HCT116 (cell line): ENCODE measurements around the gene TMEM132E. TPM values are rescaled to one million over a fixed set of nuclear protein-coding genes. Genes with fewer than 3 reads are reported as not detected.

Experiments
- ATAC-seq: fragments of 200-7000 bp; cut with Tn5 transposase; 2 replicates; pipeline ENCODE4 v1.9.1; 2020; ENCODE audit warnings: mild to moderate bottlenecking, moderate library complexity
- BruUV-seq: library from RNA; stranded (reverse); fragments of 400-500 nt; replicated peaks from 2 replicates; lab custom pipeline; 2021; lab: Mats Ljungman, UMichigan
- CTCF ChIA-PET: fragments of 300-600 bp; sonication (Branson Sonifier 250); formaldehyde crosslinking; loops from one replicate; lab custom pipeline; 2021; ENCODE audit warnings: antibody characterized with exemption; lab: Charles Lee
- POLR2A ChIA-PET: fragments of 300-600, 350-600 bp; sonication (Branson Sonifier 250); formaldehyde crosslinking; loops from one replicate; lab custom pipeline; 2021; ENCODE audit warnings: antibody characterized with exemption; lab: Charles Lee
- RAD21 ChIA-PET, 2 experiments: fragments of 300-600 bp; sonication (Branson Sonifier 250); formaldehyde crosslinking; loops; one replicate each; lab custom pipeline; 2023; ENCODE audit warnings: low total read pairs in 2 of 2; ENCODE audit not compliant: uncharacterized antibody in 2 of 2, unreplicated experiment in 2 of 2, low non-redundant PET in 1 of 2; lab: Charles Lee
- DNase-seq: peaks from one replicate; pipeline ENCODE4 v3.0.0-alpha.2; 2010; ENCODE audit warnings: low read depth, low spot score
- H2AFZ ChIP-seq: fragments of 200-600 bp; shearing (Covaris generic), sonication (generic); 2 replicates; pipeline ENCODE4 v1.6.1; 2017; ENCODE audit warnings: low read depth, mixed run types, mixed read lengths, antibody characterized with exemption, low read length; ENCODE audit not compliant: poor library complexity, severe bottlenecking
- H3K27ac ChIP-seq: 2 replicates; pipeline ENCODE4 v1.5.1; 2012; ENCODE audit warnings: low read depth, low read length
- H3K27me3 ChIP-seq: fragments of 200-600 bp; sonication (generic); 2 replicates; pipeline ENCODE4 v1.6.1; 2016; ENCODE audit warnings: mixed run types, low read length, mixed read lengths; ENCODE audit not compliant: insufficient read depth
- H3K36me3 ChIP-seq, 2 experiments: fragments of 200-500 bp in 1 of 2; fragments of 200-600 bp in 1 of 2; sonication (Bioruptor generic) in 1 of 2; sonication (generic) in 1 of 2; 2 replicates each; pipeline versions ENCODE4 v1.5.1 to v1.6.1; 2014 to 2016; ENCODE audit warnings: low read length in 2 of 2, inconsistent platforms in 1 of 2, mixed read lengths in 1 of 2, mixed run types in 1 of 2; ENCODE audit not compliant: insufficient read depth in 2 of 2, control insufficient read depth in 1 of 2
- H3K4me1 ChIP-seq, 2 experiments: fragments of 200-600 bp in 1 of 2; sonication (generic) in 1 of 2; 2 replicates each; pipeline versions ENCODE4 v1.5.1 to v1.6.1; 2012 to 2017; ENCODE audit warnings: low read length in 2 of 2, inconsistent platforms in 1 of 2, mild to moderate bottlenecking in 1 of 2, mixed read lengths in 1 of 2, mixed run types in 1 of 2, moderate library complexity in 1 of 2; ENCODE audit not compliant: insufficient read depth in 2 of 2, control insufficient read depth in 1 of 2
- H3K4me2 ChIP-seq: fragments of 200-600 bp; sonication (generic); 2 replicates; pipeline ENCODE4 v1.6.1; 2017; ENCODE audit warnings: mixed run types, low read length, mixed read lengths
- H3K4me3 ChIP-seq, 2 experiments: fragments of 200-600 bp in 1 of 2; sonication (generic) in 1 of 2; replicated peaks in 1 of 2; 2 replicates each; pipeline ENCODE4 v1.5.1; 2011 to 2016; ENCODE audit warnings: low read length in 2 of 2, control low read depth in 1 of 2, low read depth in 1 of 2, mild to moderate bottlenecking in 1 of 2, mixed read lengths in 1 of 2, mixed run types in 1 of 2
- H3K79me2 ChIP-seq: fragments of 200-600 bp; sonication (generic); 2 replicates; pipeline ENCODE4 v1.6.1; 2017; ENCODE audit warnings: mild to moderate bottlenecking, mixed run types, low read length, moderate library complexity, mixed read lengths; ENCODE audit not compliant: insufficient read depth
- H3K9ac ChIP-seq: fragments of 200-600 bp; sonication (generic); 2 replicates; pipeline ENCODE4 v1.6.1; 2016; ENCODE audit warnings: low read length, mixed read lengths
- H3K9me2 ChIP-seq: fragments of 200-600 bp; sonication (generic), shearing (Covaris generic); 2 replicates; pipeline ENCODE4 v1.6.1; 2017; ENCODE audit warnings: mixed run types, mild to moderate bottlenecking, moderate library complexity; ENCODE audit not compliant: insufficient read depth
- H3K9me3 ChIP-seq, 2 experiments: fragments of 200-500 bp in 1 of 2; fragments of 200-600 bp in 1 of 2; sonication (Bioruptor generic) in 1 of 2; sonication (generic) in 1 of 2; 2 replicates each; pipeline ENCODE4 v1.6.1; 2014 to 2017; ENCODE audit warnings: low read length in 2 of 2, mixed read lengths in 2 of 2, inconsistent platforms in 1 of 2, low read depth in 1 of 2, mild to moderate bottlenecking in 1 of 2, mixed run types in 1 of 2, moderate library complexity in 1 of 2; ENCODE audit not compliant: control insufficient read depth in 1 of 2, insufficient read depth in 1 of 2
- H4K20me1 ChIP-seq: fragments of 200-600 bp; sonication (generic), shearing (Covaris generic); 2 replicates; pipeline ENCODE4 v1.6.1; 2017; ENCODE audit warnings: mixed run types, mild to moderate bottlenecking, moderate library complexity; ENCODE audit not compliant: insufficient read depth
- CBX3 ChIP-seq: IDR thresholded peaks from 2 replicates; pipeline ENCODE4 v1.6.1; 2012; ENCODE audit warnings: low read depth
- ELF1 ChIP-seq: IDR thresholded peaks from 2 replicates; pipeline ENCODE4 v1.6.1; 2012; ENCODE audit warnings: low read depth, borderline replicate concordance
- EZH2 ChIP-seq: fragments of 200-600 bp; sonication (generic); IDR thresholded peaks from 2 replicates; pipeline ENCODE4 v1.6.1; 2017; ENCODE audit warnings: antibody characterized with exemption, mixed run types
- EZH2phosphoT487 ChIP-seq: fragments of 200-600 bp; IDR thresholded peaks from 2 replicates; pipeline ENCODE4 v1.6.1; 2018; ENCODE audit warnings: antibody characterized with exemption, borderline replicate concordance
- FOSL1 ChIP-seq: IDR thresholded peaks from 2 replicates; pipeline ENCODE4 v1.6.1; 2012; ENCODE audit warnings: low read depth
- JUND ChIP-seq: IDR thresholded peaks from 2 replicates; pipeline ENCODE4 v1.6.1; 2012
- POLR2AphosphoS5 ChIP-seq: IDR thresholded peaks from 2 replicates; pipeline ENCODE4 v1.6.1; 2011; ENCODE audit warnings: mild to moderate bottlenecking, low read depth, low read length, moderate library complexity
- SIN3A ChIP-seq: IDR thresholded peaks from 2 replicates; pipeline ENCODE4 v1.6.1; 2012; ENCODE audit warnings: low read depth
- SP1 ChIP-seq: IDR thresholded peaks from 2 replicates; pipeline ENCODE4 v1.6.1; 2012; ENCODE audit warnings: low read depth
- SRF ChIP-seq: IDR thresholded peaks from 2 replicates; pipeline ENCODE4 v1.6.1; 2012; ENCODE audit warnings: low read depth
- TCF7L2 ChIP-seq: IDR thresholded peaks from 2 replicates; pipeline ENCODE4 v1.7.0; 2011; ENCODE audit warnings: borderline replicate concordance, inconsistent platforms; ENCODE audit not compliant: insufficient read depth, insufficient read length; ENCODE audit errors: extremely low read depth
- YY1 ChIP-seq: IDR thresholded peaks from 2 replicates; pipeline ENCODE4 v1.6.1; 2011; ENCODE audit warnings: low read length, low read depth, moderate library complexity, mild to moderate bottlenecking; ENCODE audit not compliant: insufficient replicate concordance; ENCODE audit errors: extremely low read depth
- ZFX ChIP-seq: fragments of 450-650 bp; IDR thresholded peaks from 2 replicates; pipeline ENCODE4 v1.6.1; 2017
- intact Hi-C: fragments of 100-400 bp; cut with micrococcal nuclease; formaldehyde crosslinking; loops from 2 replicates; pipeline ENCODE4 v1.10.0; 2022
- total RNA-seq: library from RNA; stranded (reverse); gene quantifications from one replicate; pipeline ENCODE4 v1.2.1, GENCODE V29; 2021; ENCODE audit not compliant: unreplicated experiment
- TF ChIP-seq, protein P1 (sequence below): IDR thresholded peaks from 2 replicates; pipeline ENCODE4 v1.6.1; 2012
- TF ChIP-seq, protein P2 (sequence below), 3 experiments: fragments of 200-600 bp in 1 of 3; sonication (generic) in 1 of 3; IDR thresholded peaks in 2 of 3; conservative IDR thresholded peaks in 1 of 3; 2 replicates each; pipeline ENCODE4 v1.5.1; 2012 to 2017; ENCODE audit warnings: low read depth in 2 of 3, low read length in 2 of 3, antibody characterized with exemption in 1 of 3, borderline replicate concordance in 1 of 3, control low read depth in 1 of 3, mild to moderate bottlenecking in 1 of 3, mixed read lengths in 1 of 3, mixed run types in 1 of 3, moderate library complexity in 1 of 3; ENCODE audit not compliant: insufficient read depth in 1 of 3

The TMEM132E gene
- total RNA-seq, 1 experiment from 2014 or later: not detected

GRCh38 chr17:34614698-34615097 is 35.3 kb downstream of the TMEM132E start:
- intact Hi-C loops: no loop called here
- Histone ChIP-seq H3K9me2 (no peaks in the 10 kb centered on the region), H3K4me3 (no peak overlapping the region), H3K4me1 (no peaks in the 10 kb centered on the region), H3K27me3 (peaks cover 25% of the 10 kb centered on the region), H3K9me3 (no peaks in the 10 kb centered on the region), H3K36me3 (no peaks in the 10 kb centered on the region), H2AFZ (no peak overlapping the region), H3K27ac (no peak overlapping the region), H3K79me2 (no peaks in the 10 kb centered on the region), H3K4me2 (no peak overlapping the region), H4K20me1 (no peaks in the 10 kb centered on the region), H3K9ac (no peak overlapping the region)
- ChIA-PET CTCF (no interaction called here), POLR2A (no interaction called here), RAD21 (no interaction called here)
- DNase-seq (no peak), ATAC-seq (no peak)
- TF ChIP-seq SIN3A (no peak), EZH2 (no peak), POLR2AphosphoS5 (no peak)
- TF ChIP-seq, protein P1, sequence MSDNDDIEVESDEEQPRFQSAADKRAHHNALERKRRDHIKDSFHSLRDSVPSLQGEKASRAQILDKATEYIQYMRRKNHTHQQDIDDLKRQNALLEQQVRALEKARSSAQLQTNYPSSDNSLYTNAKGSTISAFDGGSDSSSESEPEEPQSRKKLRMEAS: no peak
- TF ChIP-seq, protein P2, sequence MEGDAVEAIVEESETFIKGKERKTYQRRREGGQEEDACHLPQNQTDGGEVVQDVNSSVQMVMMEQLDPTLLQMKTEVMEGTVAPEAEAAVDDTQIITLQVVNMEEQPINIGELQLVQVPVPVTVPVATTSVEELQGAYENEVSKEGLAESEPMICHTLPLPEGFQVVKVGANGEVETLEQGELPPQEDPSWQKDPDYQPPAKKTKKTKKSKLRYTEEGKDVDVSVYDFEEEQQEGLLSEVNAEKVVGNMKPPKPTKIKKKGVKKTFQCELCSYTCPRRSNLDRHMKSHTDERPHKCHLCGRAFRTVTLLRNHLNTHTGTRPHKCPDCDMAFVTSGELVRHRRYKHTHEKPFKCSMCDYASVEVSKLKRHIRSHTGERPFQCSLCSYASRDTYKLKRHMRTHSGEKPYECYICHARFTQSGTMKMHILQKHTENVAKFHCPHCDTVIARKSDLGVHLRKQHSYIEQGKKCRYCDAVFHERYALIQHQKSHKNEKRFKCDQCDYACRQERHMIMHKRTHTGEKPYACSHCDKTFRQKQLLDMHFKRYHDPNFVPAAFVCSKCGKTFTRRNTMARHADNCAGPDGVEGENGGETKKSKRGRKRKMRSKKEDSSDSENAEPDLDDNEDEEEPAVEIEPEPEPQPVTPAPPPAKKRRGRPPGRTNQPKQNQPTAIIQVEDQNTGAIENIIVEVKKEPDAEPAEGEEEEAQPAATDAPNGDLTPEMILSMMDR (IDR thresholded peaks at IDR 0.05 in 2 of 3, conservative IDR thresholded peaks at IDR 0.05 in 1 of 3; ENCODE audit: borderline replicate concordance in 1 of 3, insufficient read depth in 1 of 3, low read depth in 2 of 3, low read length in 2 of 3): no peak
- no TSS peak for BruUV-seq

DNA sequence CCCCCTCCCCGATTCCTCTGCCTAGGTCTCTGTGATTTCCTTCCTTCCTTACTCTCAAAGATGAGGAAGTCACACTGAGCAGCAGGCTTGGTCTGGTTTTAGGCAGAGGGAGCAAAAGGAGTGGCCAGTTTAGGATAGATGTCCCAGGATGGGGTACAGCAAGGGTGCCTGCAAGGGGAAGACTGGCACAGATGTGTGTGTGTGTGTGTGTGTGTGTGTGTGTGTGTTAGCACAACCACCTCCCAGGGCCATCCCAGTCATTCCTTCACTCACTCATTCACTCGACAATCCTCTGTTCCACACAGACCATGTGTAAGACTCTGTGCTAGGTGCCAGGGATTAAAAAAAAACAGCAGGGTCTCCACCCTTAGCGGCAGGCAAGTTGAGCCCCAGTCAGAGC is 35.9 kb downstream of the TMEM132E start:
- Histone ChIP-seq H3K4me3 (no peak overlapping the region), H3K9ac (no peak overlapping the region), H3K27ac (no peak overlapping the region), H3K9me3 (no peaks in the 10 kb centered on the region), H3K79me2 (no peaks in the 10 kb centered on the region), H3K4me2 (no peak overlapping the region)
- CTCF ChIA-PET: interaction anchor here (0.7 kb wide), 1 partner anchor 23 kb away, joined by 3 read pairs; no protein-coding TSS in a partner anchor
- intact Hi-C loops: no loop called here
- TF ChIP-seq EZH2phosphoT487: no peak
- no peak for TF ChIP-seq SP1
- TF ChIP-seq, protein P2 (IDR thresholded peaks at IDR 0.05 in 2 of 3, conservative IDR thresholded peaks at IDR 0.05 in 1 of 3; ENCODE audit: borderline replicate concordance in 1 of 3, insufficient read depth in 1 of 3, low read depth in 2 of 3, low read length in 2 of 3): no peak
- no peak for TF ChIP-seq FOSL1
- TF ChIP-seq ELF1: no peak
- TF ChIP-seq ZFX: no peak
- no peak for TF ChIP-seq TCF7L2
- TF ChIP-seq YY1: no peak
- TF ChIP-seq SRF: no peak
- no peak for TF ChIP-seq EZH2
- no peak for TF ChIP-seq JUND
- TF ChIP-seq SIN3A: no peak
- TF ChIP-seq CBX3: no peak
- TF ChIP-seq, all 23 proteins: peak for 0
- no peaks in the 10 kb centered on the region for H4K20me1 ChIP-seq
- ChIA-PET POLR2A (no interaction called here), RAD21 (no interaction called here)
- no peaks in the 10 kb centered on the region for H3K9me2 ChIP-seq
- ATAC-seq (no peak), DNase-seq (no peak)
- peaks cover 19% of the 10 kb centered on the region for H3K27me3 ChIP-seq
- no peaks in the 10 kb centered on the region for H3K4me1 ChIP-seq
- no TSS peak for BruUV-seq
- H2AFZ ChIP-seq: no peak overlapping the region
- no peaks in the 10 kb centered on the region for H3K36me3 ChIP-seq
